Lower leg skin (tissue), 3 donors: ENCODE data around the gene MTERF4.

Source experiments
- POLR2A ChIP-seq, 2 donors: fragments of 450-650 bp; IDR thresholded peaks; one replicate each; pipeline ENCODE4 v1.6.1; 2016 to 2017; ENCODE audit warnings: antibody characterized with exemption in 2 of 2, mild to moderate bottlenecking in 1 of 2, moderate library complexity in 1 of 2
- TF ChIP-seq, protein P1 (sequence below), 3 donors: fragments of 450-650 bp; IDR thresholded peaks; one replicate each; pipeline ENCODE4 v1.5.1; 2016; ENCODE audit warnings: antibody characterized with exemption in 3 of 3, mild to moderate bottlenecking in 3 of 3, moderate library complexity in 2 of 3

DNA sequence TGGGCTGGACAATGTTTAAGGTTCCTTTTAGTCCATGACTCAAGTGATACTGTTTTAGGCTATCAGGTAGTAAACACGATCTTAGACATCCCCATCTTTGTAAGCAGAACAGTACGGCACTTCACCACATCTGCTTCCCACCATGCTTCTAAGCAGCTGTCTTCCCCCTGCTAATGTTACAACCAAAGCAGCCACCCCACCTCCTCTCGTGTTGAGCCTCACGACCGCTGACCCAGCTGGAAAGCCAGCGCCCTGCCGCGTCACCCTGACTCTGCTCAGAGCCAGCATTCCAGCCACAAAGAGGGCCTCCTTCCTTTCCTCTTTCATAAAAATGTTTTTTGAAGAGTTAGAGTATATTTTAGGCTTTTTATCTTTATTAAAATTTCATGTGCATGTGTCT is 9.4 kb downstream of the MTERF4 start:
- TF ChIP-seq, protein P1, sequence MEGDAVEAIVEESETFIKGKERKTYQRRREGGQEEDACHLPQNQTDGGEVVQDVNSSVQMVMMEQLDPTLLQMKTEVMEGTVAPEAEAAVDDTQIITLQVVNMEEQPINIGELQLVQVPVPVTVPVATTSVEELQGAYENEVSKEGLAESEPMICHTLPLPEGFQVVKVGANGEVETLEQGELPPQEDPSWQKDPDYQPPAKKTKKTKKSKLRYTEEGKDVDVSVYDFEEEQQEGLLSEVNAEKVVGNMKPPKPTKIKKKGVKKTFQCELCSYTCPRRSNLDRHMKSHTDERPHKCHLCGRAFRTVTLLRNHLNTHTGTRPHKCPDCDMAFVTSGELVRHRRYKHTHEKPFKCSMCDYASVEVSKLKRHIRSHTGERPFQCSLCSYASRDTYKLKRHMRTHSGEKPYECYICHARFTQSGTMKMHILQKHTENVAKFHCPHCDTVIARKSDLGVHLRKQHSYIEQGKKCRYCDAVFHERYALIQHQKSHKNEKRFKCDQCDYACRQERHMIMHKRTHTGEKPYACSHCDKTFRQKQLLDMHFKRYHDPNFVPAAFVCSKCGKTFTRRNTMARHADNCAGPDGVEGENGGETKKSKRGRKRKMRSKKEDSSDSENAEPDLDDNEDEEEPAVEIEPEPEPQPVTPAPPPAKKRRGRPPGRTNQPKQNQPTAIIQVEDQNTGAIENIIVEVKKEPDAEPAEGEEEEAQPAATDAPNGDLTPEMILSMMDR (IDR thresholded peaks at IDR 0.05): no peak
- no peak for TF ChIP-seq POLR2A (IDR thresholded peaks at IDR 0.05)
